CD4-positive, alpha-beta T cell treated with Interleukin-15 for 1 hour (primary cell): Measurements from ENCODE around the gene RNF223.

ENCODE experiments used
- DNase-seq: peaks from one replicate; pipeline ENCODE4 v3.0.0-alpha.2; 2020

Gene RNF223

GRCh38 chr1:1024771-1025699, 49.1 kb downstream of the RNF223 start:
- DNase-seq, result no peak

- DNase-seq, result no peak
Measured at GRCh38 chr1:1024149-1024770, 49.8 kb downstream of the RNF223 start.

- DNase-seq, result no peak
Measured at GRCh38 chr1:1023700-1024099, 50.4 kb downstream of the RNF223 start.

- DNase-seq, result no peak
Measured at GRCh38 chr1:1022302-1023009, 51.6 kb downstream of the RNF223 start.

GRCh38 chr1:1021920-1022259, 52.2 kb downstream of the RNF223 start:
- no peak for DNase-seq

- DNase-seq, result no peak
Measured at GRCh38 chr1:1021010-1021919, 52.8 kb downstream of the RNF223 start.
